DMS 273 (cell line): Measurements from ENCODE around the gene CPXM2.

Experiments used
- DNase-seq: peaks from one replicate; lab custom pipeline; 2025; ENCODE audit not compliant: unreplicated experiment; lab: John Stamatoyannopoulos, UW

CPXM2 gene

DNA sequence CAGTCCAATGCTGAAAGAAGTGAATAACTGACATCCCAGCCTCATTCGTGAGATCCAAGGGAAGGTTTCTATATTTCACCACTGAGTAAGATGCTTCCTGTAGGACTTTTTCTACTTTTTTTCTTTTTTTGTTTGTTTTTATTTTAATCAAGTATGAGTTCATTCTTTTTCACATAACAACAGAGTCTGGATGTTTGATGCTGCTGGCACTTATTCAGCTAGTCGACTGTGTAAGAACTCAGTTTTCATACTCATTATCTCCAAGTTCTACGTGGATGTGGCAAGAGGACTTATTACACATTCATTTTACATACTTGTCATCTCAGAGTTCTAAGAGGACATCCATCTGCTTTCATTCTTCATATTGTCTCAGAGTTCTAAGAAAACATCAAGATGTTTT lies 86.9 kb downstream of the CPXM2 start:
- no peak for DNase-seq

DNA sequence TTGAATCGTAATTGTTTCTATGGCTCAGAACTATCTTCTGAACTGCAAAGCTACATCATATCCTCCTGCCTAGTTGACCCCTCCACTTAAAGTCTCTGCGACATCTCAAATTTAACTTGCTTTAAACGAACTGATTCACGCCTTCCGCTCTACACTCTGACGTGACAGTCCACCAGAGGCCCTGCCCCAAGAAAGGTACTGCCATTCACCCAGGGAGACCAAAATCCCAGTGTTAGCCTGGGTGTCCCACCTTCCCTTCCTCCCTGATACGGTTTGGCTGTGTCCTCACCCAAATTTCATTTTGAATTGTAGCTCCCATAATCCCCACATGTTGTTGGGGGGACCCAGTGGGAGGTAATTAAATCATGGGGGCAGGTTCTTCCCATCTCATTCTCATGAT lies 90.8 kb downstream of the CPXM2 start:
- DNase-seq = no peak

DNA sequence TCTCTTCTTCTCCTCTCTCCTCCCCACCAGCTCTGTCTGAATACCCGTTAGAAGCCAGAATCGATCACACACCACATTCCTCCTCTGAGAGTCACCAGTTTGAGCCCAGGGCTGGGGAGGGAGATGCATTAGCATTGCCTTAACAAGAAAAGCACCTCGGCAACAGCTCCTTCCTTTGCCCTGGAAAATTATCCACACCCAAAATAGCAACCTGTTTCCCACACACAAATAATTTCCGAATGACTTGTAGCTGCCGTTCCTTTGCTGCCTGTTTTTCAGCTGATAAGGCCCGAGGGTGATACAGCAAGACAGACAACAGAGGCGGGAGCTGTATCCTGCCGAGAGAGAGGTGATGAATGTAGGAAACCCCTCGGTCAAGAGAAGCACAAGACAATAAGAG lies 91.3 kb downstream of the CPXM2 start:
- DNase-seq = no peak

DNA sequence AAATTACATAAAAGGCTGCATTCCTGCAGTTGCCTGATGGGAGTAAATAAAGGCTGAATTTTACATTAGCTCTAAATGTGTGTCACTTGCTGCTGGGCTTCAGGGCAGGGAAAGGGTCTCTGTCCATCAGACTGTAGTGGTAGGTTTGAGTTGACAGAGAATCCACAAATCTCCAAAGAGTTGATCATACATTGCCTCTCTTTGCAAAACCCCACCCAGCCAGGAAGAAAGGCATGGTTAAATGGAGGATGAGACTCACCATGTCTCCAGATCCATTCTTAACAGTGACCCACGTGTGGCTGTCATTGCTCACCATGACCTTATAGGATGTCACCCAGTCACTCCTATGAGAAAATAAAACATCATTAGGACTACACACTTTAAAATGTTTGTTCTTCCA lies 92.8 kb downstream of the CPXM2 start:
- DNase-seq = no peak

DNA sequence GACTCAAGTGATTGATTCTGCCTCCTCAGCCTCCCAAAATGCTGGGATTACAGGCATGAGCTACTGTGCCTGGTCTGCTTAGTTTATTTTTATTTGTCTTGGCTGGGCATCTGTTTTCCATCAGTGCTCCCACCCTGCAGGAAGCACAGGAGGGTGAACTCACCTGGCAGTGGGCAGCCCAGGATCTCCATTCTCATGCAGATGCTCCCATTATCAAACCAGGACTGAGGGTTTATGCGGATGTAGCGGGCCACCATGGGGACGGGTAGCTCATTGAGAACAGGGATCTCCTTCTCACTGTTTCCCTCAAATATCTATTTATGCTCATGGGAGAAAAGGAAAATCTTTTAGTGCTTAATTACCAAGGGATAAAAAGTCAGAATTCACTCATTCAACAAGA lies 93.8 kb downstream of the CPXM2 start:
- no peak for DNase-seq

DNA sequence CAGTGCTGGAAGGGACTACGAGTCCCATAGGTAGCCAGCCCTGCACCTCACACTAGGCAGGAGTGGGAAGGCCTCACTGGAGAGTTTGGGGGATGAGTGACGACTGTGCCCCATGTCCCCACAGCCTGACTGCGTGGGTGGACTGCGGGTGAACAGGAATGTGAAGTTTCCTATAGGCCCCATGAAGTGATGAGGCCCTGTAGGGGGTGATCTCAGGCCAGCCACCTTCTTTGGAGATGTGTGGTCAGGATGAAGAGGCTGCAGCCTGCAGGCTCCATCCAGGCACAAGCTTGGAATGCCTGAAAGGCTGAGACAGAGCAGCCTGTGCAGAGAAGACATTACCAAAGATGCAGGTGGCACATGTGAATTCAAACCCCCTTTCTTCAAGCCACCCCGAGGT lies 94.9 kb downstream of the CPXM2 start:
- no peak for DNase-seq

DNA sequence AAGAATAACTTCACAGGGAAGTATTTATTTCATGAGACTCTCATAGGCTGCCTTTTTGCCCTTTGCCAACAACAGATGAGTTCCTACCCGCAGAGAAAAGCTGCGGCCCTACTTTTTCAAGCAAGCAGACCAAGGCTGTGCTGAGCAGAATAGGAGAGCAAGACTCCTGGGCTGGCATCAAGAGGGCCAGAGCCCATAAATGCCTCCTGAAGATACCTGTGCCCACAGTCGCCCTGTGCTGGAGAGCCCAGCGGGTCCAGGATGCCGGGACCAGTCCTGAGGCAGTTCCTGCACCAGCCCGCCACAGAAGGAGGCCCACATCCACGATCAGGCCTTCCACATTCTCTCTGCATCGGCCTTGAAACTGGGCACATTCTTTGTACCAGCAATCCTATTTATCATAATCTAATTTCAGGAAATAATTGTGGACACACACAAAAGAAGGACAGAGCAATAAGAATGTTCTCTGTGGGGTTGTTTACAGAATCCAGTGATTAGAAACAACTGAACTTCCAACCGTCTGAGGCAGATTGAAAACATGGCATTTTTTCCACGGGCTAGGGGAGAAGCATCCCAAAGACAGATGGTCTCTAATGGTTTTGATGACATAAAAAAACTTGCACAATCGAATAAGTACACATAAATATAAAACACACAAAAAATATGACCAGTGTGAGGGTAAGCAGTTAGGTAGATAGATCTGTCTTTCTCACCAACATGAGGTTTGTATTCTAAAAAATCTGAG lies 95.6 kb downstream of the CPXM2 start:
- no peak for DNase-seq

DNA sequence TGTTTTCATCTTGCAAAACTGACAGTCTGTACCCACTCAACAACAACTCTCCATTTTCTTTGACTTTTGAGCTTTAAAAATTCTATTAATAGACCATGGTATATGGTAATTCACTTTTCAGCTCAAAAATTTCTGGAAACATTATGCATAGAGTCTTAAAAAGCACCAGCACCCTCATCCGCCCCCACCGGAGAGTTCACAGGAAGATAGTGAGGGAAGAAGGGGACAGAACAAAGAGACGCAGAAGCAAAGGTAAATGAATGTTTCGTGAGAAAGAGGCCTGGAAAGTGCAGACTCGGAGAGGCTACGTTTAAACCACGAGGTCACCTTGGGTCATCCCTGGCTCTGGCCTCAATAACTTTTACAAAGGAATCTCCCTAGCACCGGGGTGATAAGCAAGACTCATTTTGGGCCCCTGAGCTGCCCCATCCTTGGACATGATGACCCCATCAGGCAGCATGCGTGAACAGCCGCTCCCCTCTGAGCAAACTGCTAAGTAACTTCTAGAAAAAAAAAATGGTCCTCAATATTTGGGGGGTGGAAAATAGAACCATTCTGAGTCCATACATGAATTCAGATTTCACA lies 96.3 kb downstream of the CPXM2 start:
- DNase-seq = no peak

DNA sequence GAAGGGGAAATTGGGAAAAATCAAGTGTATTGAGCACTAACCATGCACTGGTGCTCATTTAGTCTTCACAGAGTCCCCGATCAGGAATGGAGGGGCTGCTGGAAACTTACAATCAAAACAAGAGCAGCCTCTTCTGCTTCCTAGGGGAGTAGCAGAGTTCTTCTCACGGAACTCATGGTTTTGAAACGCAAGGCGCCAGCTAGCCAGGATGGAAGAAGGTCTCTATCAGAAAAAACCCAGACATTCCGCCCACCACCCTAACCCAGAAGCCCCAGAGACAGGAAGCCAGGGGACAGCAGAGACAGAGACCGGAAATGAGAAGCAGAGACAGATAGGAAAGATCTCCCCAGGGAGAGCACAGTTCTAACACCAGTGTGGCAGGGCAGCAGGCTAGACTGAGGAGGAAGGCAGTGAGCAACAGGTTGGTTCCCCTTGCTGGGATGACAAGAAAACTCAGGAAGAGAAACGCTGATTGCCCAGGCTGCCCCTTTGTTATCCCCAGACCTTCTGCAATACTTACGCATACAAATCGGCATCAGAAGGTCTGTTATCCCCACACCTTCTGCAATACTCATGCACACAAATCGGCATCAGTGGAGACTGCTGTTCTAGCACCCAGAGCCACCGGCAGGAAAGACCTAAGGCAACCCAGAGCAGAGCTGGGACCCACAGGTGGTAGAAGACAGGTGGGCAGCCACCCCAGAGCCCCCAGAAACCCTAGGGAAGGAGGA lies 99.2 kb downstream of the CPXM2 start:
- DNase-seq = no peak

DNA sequence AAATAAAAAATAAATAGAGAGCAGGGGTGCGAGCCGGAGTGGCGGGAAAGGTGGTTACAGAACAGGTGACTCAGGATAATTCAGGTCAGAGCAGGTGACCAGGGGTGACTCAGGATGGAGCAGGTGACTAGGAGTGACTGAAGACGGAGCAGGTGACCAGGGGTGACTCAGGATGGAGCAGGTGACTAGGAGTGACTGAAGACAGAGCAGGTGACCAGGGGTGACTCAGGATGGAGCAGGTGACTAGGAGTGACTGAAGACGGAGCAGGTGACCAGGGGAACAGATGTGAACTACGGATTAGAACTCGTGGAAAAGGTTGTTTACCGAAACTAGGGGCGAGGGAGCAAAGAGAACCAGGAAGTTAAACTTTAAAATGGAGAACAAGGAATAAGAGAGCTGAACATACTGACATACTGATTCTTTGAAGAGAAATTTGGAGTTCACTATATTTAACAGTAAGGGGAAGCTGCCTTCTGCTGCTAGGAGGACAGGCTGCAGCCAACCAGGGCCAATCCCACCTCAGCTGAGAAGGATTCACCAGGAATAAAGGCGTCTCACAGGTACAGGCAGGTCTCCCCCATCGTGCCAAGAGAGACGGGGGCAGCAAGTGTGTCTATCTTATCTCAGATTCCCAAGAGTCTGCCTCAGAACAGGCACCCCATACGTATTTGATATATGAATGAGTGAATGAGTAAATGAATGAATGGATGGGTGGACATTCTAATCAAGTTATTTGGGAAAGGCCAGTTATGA lies 101.3 kb downstream of the CPXM2 start:
- no peak for DNase-seq

DNA sequence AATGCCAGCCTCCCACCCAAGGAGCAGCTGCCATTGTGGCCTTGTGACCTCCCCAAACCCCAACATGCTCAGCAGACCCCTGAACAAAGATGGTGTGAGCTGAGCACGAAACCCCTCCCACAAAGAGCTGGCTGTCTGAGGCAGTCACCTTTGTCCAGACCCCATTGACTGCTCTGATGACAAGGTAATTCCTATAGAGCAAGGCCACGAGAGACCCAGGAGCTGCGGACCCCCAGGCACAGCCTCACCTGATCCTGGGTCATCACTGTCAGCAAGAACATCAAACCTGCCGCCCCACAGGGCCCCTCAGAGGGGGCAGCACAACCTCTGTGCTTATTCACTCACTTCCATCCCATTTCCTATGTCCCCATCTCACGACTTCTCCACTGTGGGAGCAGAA lies 102.6 kb downstream of the CPXM2 start:
- no peak for DNase-seq

DNA sequence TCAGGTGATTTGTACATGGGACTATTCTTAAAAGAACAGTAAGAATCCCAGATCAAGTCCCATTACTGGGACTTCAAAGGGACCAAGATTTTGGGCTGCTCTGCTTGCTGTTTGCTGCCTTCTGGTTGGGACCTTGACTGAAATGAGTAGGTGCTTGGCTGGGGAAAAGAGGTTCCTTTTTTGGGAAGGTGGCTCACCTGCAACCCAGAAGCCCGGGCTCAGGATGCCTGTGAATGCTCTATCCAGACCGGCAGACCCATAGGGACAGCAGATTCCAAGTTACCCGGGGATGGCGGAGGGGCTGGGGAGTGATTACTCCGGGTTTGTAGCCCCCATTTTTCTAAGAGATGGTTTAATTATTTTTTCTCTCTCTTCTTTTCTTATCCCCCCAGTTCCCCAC lies 104.0 kb downstream of the CPXM2 start:
- DNase-seq = no peak

DNA sequence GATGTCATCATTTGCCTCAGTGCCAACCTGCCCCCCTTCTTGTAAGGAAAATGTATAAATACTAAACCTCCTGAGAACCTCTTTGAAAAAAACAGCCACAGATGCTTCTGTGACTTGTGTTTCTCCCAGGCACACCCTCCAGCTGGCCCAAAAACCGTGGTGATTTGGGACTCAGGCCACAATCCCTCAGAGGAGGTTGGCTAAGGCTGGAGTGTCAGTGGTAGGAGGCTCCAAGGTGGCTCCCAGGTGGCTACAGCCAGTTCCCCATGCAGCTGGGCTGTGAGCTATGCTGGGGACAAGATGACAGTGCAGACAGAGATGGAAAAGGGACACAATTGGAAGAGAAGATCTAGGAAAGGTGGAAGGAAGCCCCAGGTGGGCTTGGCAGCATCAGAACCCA lies 104.7 kb downstream of the CPXM2 start:
- DNase-seq = peak; percentile 28

DNA sequence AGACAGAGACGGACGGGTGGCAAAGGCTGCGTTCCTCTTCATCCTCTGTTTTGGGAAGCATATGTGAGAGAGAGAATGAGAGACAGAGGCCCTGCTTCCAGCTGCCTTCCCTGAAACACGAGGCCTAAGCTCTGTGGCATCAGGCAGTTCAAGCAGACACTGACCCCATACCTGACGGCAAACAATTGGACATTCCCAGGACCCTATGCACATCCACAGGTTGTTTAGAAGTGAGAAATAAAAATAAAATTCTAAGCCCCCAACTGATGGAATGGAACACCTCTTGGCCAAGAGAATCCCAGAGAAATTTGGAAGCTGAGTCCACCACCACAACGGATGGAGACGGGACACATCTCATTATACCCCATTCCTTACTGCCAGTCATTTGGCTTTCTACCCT lies 105.3 kb downstream of the CPXM2 start:
- DNase-seq = no peak

DNA sequence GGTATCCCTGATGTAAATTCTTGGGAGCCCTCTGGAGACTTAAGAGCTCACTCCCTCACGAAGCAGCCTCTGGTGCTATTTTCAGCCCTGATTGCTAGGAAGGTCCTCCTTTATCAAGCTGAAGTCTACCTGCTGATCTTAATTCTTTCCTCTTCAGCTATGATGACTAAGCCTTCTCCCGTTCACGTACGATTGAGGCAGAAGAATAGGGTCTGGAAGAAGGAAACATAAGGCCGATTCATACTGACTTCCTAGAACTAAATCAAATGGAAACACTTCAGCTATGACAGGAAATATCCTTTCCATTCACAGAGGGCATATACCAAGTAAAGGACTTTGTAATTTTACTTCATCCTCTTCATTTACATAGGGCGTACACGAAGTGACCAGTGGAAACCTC lies 107.0 kb downstream of the CPXM2 start:
- no peak for DNase-seq

DNA sequence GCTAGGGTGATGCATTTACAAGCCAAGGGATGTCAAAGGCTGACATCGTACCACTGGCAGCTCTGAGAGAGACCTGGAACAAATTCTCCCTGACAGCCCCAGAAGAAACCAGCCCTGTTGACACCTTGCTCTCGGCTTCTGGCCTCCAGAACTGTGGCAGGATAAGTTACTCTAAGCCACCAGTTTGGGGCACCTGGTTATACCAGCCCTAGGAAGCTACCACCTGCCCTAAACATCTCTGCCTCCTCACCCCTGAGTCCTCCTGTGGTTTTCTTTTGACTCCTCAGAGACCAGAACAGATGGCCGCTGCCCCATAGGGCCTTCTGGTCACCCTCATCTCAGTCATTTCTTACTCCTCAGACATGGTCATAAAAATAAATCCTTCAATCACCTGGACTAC lies 107.4 kb downstream of the CPXM2 start:
- no peak for DNase-seq

DNA sequence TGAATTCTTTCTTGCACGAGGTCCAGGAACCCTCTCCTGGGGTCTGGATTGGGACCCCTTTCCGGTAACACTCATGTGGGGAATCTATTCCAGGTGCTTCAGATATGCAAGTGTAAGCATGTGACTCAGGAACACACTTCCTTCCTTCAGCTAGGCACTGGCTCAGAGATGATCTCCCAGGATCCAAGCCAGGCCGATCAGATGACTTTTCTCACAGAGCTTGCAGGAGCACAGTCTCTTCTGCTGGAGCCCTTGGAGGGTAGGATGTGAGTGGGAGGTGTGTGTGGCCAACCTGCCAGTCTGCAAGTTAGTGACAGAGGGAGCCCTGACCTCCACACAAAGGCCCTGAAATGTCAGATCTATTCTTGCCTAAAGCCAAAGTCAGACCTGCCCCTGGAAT lies 108.3 kb downstream of the CPXM2 start:
- DNase-seq = no peak

DNA sequence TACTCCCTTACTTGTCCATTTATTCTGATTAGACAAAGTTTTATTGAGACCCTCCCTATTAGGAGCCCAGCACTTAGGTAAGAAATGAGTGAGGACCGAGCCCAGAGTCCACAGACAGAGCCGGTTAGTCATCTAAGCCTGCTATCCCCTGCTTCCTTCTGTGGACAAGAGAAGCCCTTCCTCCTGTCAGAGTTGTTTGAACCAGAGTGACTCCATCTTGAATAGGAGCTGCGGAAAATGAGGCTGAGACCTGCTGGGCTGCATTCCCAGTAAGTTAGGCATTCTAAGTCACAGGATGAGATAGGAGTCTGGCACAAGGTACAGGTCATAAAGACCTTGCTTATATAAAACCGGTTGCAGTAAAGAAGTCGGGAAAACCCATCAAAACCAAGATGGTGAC lies 109.1 kb downstream of the CPXM2 start:
- DNase-seq = no peak

DNA sequence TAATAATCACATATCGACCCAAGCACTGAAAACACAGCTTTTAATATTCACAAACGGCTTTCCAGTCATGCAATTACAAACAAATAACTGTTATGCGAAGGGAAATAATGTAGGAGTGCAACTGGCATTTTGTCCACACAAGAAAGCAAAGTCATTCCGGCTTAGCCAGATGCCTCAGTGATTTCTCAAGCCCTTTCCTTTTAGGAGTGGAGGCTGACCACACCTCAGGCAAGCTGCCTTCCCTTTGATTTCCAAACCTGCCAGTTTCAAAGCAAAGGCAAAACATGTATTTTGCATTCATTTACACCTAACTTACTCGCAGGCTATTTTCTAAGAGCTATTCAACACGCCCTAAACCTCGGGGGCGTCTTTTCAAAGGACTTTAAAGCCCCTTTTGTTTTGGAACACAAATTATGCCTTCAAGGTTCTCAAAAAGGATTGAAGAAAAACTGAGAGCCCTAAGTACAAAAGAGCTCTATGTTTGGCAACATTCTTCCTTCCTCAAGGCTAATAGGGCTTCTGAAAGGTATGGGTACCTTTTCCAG lies 109.6 kb downstream of the CPXM2 start:
- no peak for DNase-seq

DNA sequence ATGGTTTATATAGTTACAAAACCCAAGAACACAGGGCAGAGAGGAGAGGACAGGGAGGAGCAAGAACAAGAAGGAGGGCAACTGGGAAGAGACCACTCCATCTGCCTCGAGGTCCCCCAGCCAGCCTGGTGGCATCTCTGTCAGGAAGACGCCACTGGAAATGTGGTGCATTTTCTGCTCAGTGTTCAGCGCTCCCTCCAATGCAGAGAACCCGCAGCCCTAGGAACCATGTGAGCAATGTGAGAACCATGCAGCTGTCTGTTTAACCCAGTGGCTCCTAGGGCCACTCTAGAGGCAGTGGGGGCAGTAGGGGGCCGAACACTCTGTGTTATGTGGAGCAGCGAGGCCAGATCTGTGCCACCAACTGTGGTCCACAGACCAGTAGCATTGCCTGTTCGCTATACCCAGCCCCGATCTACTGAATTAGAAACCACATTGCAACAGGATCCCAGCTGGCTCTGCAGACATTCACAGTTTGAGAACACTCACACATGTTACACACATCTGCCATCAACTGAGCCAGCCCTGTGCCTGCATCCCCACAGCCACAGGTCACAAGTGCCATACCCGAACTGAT lies 110.2 kb downstream of the CPXM2 start:
- DNase-seq = peak; percentile 34
